DND-41 (cell line): Measurements from ENCODE around the gene IDH2.

Source experiments
- EZH2 ChIP-seq: IDR thresholded peaks from 3 replicates; pipeline ENCODE4 v1.6.1; 2012; ENCODE audit warnings: borderline replicate concordance, low read depth, mild to moderate bottlenecking, moderate library complexity, low read length, inconsistent platforms; ENCODE audit not compliant: severe bottlenecking
- TF ChIP-seq, protein P1 (sequence below): IDR thresholded peaks from 2 replicates; pipeline ENCODE4 v1.5.1; 2012; ENCODE audit warnings: borderline replicate concordance, low read length, moderate library complexity, mild to moderate bottlenecking; ENCODE audit not compliant: poor library complexity, severe bottlenecking; ENCODE audit errors: extremely low read depth

DNA sequence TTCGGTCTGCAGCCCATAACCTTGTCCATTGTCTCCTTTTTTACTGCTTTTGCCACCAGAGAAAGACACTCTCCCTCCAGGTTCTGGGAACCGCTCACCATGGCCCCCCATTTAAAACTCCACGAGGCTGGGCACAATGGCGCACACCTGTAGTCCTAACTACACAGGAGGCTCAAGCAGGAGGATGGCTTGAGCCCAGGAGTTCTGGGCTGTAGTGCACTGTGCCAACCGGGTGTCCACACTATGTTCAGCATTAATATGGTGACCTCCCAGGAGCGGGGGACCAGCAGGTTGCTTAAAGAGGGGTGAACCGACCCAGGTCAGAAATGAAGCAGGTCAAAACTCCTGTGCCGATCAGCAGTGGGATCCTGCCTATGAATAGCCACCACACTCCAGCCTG is 28.0 kb upstream of the IDH2 start:
- TF ChIP-seq EZH2, result no peak
- TF ChIP-seq, protein P1, sequence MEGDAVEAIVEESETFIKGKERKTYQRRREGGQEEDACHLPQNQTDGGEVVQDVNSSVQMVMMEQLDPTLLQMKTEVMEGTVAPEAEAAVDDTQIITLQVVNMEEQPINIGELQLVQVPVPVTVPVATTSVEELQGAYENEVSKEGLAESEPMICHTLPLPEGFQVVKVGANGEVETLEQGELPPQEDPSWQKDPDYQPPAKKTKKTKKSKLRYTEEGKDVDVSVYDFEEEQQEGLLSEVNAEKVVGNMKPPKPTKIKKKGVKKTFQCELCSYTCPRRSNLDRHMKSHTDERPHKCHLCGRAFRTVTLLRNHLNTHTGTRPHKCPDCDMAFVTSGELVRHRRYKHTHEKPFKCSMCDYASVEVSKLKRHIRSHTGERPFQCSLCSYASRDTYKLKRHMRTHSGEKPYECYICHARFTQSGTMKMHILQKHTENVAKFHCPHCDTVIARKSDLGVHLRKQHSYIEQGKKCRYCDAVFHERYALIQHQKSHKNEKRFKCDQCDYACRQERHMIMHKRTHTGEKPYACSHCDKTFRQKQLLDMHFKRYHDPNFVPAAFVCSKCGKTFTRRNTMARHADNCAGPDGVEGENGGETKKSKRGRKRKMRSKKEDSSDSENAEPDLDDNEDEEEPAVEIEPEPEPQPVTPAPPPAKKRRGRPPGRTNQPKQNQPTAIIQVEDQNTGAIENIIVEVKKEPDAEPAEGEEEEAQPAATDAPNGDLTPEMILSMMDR, result no peak
